ENCODE data around the gene DDX18.

- no peak for TF ChIP-seq EGR1 (IDR thresholded peaks at IDR 0.05)
- TF ChIP-seq RAD21 (IDR thresholded peaks at IDR 0.05; ENCODE audit: low read depth) = peak; percentile 70
- no peak for TF ChIP-seq REST (IDR thresholded peaks at IDR 0.05; ENCODE audit: low read depth)
These were observed at the start of gene DDX18 for GRCh38 chr2:117814417-117815264.

Measured in Ishikawa (cell line).